Stimulated activated CD8-positive, alpha-beta memory T cell treated with anti-CD3 and anti-CD28 coated beads, Interleukin-12 subunit alpha, Interleukin-12 subunit beta, amount 100 ng/mL, for 24 hours (primary cell): Measurements from ENCODE around the gene ALKBH2.

Experiments
- DNase-seq: peaks from one replicate; pipeline ENCODE4 v3.0.0-alpha.2; 2020; ENCODE audit errors: extremely low read depth

Gene ALKBH2

GRCh38 chr12:109113661-109114321, 20.5 kb upstream of the ALKBH2 start:
- DNase-seq, result no peak

DNA sequence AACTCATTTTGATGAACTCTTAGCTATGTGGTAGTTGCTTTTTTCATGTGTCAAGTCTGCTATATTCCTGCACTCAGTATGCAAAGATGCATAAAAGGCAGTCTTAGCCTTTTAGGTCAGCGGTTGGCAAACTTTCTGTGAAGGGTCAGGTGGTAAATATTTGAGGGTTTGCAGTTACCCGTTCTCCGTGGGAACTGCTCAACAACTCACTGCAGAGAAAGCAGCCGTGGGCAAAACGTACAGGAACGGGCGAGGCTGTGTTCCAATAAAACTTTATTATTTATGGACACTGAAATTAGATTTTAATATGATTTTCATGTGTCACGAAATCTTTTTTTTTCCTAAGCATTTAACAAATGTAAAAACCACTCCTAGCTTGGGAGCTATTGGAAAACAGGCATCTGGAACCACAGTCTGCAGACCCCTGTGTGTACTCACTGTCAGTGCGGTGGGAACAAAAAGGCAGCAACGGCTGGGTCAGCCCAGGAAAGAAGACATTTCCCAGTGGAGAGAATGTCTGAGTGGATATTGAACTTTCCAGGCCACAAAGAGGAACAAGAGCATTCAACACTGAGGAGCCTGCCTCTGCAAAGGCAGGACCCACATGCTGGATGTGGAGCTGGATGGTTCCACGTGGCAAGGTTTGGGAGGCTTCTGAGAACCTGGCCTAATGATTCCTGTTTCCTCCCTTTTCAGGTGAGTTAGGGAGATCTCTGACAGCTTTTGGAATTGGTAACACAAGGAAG, 19.6 kb upstream of the ALKBH2 start:
- DNase-seq, result no peak

GRCh38 chr12:109110988-109111495, 17.8 kb upstream of the ALKBH2 start:
- peak; percentile 10 for DNase-seq

- DNase-seq, result no peak
Observed at GRCh38 chr12:109109746-109110350, 16.6 kb upstream of the ALKBH2 start.

GRCh38 chr12:109105176-109105575, 11.9 kb upstream of the ALKBH2 start:
- no peak for DNase-seq

DNA sequence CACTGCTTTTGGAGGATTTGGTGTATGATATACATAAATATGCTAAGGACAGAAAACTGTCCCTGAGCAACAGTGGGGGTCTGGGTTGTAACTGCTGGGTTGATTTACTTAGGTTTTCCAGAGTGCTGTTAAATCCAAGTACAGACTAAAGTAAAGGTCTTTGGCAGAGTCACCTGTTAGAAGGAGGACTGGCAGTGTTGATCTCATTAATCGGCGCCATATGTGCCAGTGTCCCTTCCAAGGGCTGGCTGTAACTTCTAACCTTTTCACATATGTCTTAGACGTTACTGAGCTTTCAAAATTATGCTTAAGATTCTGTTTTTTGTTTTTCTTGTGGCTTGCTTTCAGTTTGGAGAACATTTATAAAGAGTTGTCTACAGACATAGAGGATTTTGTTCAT, 9.2 kb upstream of the ALKBH2 start:
- no peak for DNase-seq

DNA sequence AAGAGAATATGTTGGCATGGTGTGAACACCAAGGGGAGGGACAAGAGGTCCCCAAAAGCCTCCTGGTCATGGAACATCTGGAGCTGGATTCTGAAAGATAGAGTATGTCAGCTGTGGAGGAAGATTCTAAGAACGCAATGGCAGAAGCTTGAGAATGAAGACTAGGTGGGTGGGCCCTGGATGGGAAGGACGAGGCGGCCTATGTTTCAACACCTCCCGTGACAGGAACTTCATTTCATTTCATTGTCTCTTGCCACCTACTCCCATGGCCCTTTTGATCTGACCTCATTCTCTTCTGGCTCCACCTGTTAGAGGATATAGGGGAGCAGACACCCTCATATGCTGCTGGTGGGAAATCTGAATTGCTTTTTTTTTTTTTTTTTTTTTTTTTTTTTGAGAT, 7.5 kb upstream of the ALKBH2 start:
- no peak for DNase-seq

DNA sequence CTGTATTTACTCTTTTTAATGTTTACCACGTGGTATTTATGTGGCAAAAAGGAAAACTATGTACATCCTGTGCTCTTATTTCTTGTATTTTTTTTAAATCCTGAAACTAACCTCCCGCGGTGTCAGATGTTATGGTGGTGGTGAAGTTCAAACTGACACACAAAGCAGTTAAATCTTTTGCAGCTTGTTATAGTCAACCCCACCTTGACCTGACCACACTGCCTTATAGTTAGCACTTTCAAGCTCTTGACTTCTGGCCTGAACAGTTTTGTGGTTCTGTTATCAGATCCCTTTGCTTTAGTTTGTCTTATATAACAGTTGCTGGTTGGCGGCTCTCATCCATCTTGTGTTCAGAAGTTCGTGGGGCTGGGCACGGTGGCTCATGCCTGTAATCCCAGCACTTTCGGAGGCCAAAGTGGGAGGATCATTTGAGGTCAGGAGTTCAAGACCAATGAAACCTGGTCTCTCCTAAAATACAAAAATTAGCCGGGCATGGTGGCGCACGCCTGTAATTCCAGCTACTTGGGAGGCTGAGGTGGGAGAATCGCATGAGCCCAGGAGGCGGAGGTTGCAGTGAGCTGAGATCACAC, 6.3 kb upstream of the ALKBH2 start:
- DNase-seq, result no peak

GRCh38 chr12:109098651-109099050, 5.4 kb upstream of the ALKBH2 start:
- DNase-seq, result no peak

GRCh38 chr12:109098183-109098604, 4.9 kb upstream of the ALKBH2 start:
- DNase-seq, result no peak

DNA sequence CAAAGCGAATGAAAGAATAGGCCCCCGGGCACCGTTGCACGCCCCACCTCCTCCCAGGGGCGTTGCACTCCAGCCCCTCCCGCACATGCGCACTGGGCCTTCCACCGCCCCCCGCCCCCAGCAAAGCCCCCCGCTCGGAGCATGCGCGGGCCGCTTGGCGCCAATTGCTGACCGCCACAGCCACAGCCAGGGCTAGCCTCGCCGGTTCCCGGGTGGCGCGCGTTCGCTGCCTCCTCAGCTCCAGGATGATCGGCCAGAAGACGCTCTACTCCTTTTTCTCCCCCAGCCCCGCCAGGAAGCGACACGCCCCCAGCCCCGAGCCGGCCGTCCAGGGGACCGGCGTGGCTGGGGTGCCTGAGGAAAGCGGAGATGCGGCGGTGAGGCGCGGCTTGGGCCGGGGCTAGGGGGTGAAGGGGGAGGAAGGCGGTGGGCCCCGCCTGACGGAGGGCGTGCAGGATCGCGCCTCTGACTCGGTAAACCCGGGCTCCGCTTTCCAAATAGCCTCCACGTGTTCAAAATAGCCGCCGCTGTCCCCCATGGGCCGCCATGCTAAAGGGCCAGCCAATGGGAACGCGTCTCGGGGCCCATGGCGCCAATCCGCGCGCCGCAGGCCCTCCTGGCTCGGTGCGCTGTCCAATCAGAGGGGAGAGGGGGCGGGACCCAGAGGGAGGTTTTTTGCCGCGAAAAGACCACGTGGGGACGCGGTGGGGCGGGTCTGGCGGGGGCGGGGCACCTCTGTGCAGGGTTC, 4.3 kb upstream of the ALKBH2 start, which contains the start of gene UNG:
Gene UNG (plus strand): TSS at position 163 of the 748 bp plus-strand sequence. CDS start 83 bp downstream, at position 246.
- DNase-seq, result peak; percentile 93

DNA sequence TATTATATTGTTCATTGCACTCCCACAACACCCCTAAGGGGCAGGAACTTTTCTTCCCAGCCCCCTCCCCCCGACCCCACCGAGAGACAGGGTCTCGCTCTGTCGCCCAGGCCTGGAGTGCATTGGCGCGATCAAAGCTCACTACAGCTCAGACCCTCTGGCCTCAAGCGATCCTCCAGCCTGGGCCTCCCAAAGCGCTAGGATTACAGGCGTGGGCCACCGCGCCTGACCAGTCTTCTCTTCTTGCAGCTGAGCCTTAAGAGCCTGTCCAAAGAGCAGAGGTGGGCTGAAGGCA, 3.8 kb upstream of the ALKBH2 start:
- no peak for DNase-seq

DNA sequence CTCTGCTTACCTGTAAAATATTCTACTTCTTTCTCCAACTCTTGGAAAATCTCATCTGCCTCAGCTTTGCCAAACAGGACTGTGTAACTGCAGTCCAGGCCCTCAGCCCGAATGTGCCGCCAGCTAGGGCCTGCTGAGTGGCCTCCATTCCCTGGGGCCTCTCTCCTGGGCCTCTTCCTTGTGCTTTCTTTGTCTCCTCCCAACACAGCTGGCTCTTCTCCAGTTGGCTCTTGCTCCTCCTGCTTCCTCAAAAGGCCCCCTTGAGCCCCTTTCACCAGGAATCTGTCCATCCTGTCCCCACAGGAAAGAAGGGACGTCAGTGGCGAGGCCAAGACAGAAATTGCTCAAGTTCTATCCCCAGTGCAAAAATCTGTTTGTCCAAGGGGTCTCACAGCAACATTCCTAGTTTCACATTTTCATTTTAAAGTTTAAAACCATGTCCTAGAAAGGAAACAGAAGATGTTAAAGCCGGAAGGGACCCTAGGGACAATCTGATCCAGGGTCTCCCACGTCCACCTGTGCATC, 713 bp downstream of the ALKBH2 start:
- no peak for DNase-seq

- no peak for DNase-seq
Observed at GRCh38 chr12:109089683-109090082, 3.6 kb downstream of the ALKBH2 start.

- DNase-seq, result no peak
Observed at GRCh38 chr12:109088818-109089217, 4.5 kb downstream of the ALKBH2 start.

GRCh38 chr12:109087250-109087649, 6.0 kb downstream of the ALKBH2 start:
- no peak for DNase-seq

DNA sequence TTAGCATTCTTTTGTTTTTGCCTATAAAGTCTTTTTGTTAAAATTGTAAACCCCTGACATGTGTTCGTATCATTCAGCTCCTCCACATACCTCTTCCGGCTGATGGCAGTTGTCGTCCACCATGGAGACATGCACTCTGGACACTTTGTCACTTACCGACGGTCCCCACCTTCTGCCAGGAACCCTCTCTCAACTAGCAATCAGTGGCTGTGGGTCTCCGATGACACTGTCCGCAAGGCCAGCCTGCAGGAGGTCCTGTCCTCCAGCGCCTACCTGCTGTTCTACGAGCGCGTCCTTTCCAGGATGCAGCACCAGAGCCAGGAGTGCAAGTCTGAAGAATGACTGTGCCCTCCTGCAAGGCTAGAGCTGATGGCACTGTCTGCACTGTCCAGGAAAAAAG, 7.7 kb downstream of the ALKBH2 start:
- no peak for DNase-seq

GRCh38 chr12:109084425-109084824, 8.8 kb downstream of the ALKBH2 start:
- no peak for DNase-seq

GRCh38 chr12:109082751-109083150, 10.5 kb downstream of the ALKBH2 start:
- DNase-seq, result no peak

GRCh38 chr12:109074866-109075265, 18.4 kb downstream of the ALKBH2 start:
- DNase-seq, result no peak
